HepG2 (cell line): ENCODE data around the gene ANKRD55. TPM values are rescaled to one million over a fixed set of nuclear protein-coding genes. Genes with fewer than 3 reads are reported as not detected.

Experiments used
- ATAC-seq: fragments of 200-7000 bp; cut with Tn5 transposase; 3 replicates; pipeline ENCODE4 v1.9.1; 2020; ENCODE audit warnings: mild to moderate bottlenecking, moderate library complexity
- BruUV-seq: library from RNA; stranded (reverse); fragments of 400-500 nt; replicated peaks from 2 replicates; lab custom pipeline; 2021; lab: Mats Ljungman, UMichigan
- CTCF ChIA-PET: fragments of 300-600 bp; formaldehyde crosslinking; extraction: SDS; loops from one replicate; lab custom pipeline; 2021; ENCODE audit warnings: low total read pairs, inconsistent platforms, low intra/inter-chr PET ratio; lab: Yijun Ruan, JAX
- POLR2A ChIA-PET: fragments of 350-600 bp; sonication (Branson Sonifier 250); formaldehyde crosslinking; loops from one replicate; lab custom pipeline; 2020; ENCODE audit warnings: antibody characterized with exemption, inconsistent platforms; lab: Yijun Ruan, JAX
- DNase-seq: peaks from one replicate; pipeline ENCODE4 v3.0.0-alpha.2; 2015; ENCODE audit warnings: low spot score
- FAIRE-seq: peaks from 3 replicates; lab custom pipeline; 2011; peaks lifted over from hg19 to GRCh38; lab: Jason Lieb, UNC
- H2AFZ ChIP-seq: one replicate; pipeline ENCODE4 v1.6.1; 2011; ENCODE audit warnings: low read length, inconsistent platforms
- H3K27ac ChIP-seq: fragments of 300-600 bp; 3 replicates; pipeline ENCODE4 v1.8.0; 2011; ENCODE audit warnings: mixed run types, mild to moderate bottlenecking, mixed read lengths, low read length, inconsistent platforms; ENCODE audit not compliant: insufficient read depth; ENCODE audit errors: extremely low read length
- H3K27me3 ChIP-seq, 2 experiments: fragments of 200-600 bp in 1 of 2; 2 replicates in 1 of 2; 3 replicates in 1 of 2; pipeline versions ENCODE4 v1.6.0 to v1.8.0; 2011; ENCODE audit warnings: low read length in 2 of 2, mild to moderate bottlenecking in 2 of 2, moderate library complexity in 2 of 2, inconsistent platforms in 1 of 2; ENCODE audit not compliant: insufficient read depth in 2 of 2, control insufficient read depth in 1 of 2
- H3K36me3 ChIP-seq, 2 experiments: fragments of 200-600 bp in 1 of 2; replicated peaks in 1 of 2; 2 replicates in 1 of 2; 3 replicates in 1 of 2; pipeline versions ENCODE4 v1.5.1 to v1.8.0; 2011; ENCODE audit warnings: low read length in 2 of 2, inconsistent platforms in 1 of 2; ENCODE audit not compliant: insufficient read depth in 2 of 2, control insufficient read depth in 1 of 2
- H3K4me1 ChIP-seq: 2 replicates; pipeline ENCODE4 v1.5.1; 2012; ENCODE audit warnings: low read length, inconsistent platforms; ENCODE audit not compliant: insufficient read depth
- H3K4me2 ChIP-seq: 2 replicates; pipeline ENCODE4 v1.6.0; 2011; ENCODE audit warnings: low read depth, low read length, inconsistent platforms
- H3K4me3 ChIP-seq, 3 experiments: fragments of 200-600 bp in 1 of 3; sonication (generic), shearing (Covaris generic) in 1 of 3; replicated peaks in 1 of 3; 2 replicates each; pipeline ENCODE4 v1.5.1; 2011 to 2016; ENCODE audit warnings: low read length in 3 of 3, inconsistent platforms in 2 of 3, low read depth in 2 of 3, mild to moderate bottlenecking in 2 of 3, control low read depth in 1 of 3, mixed read lengths in 1 of 3; ENCODE audit not compliant: insufficient read depth in 1 of 3
- H3K79me2 ChIP-seq: one replicate; pipeline ENCODE4 v1.6.1; 2011; ENCODE audit warnings: low read length, inconsistent platforms; ENCODE audit not compliant: insufficient read depth
- H3K9ac ChIP-seq: 2 replicates; pipeline ENCODE4 v1.6.0; 2011; ENCODE audit warnings: mild to moderate bottlenecking, low read depth, low read length, inconsistent platforms; ENCODE audit not compliant: insufficient read depth
- H3K9me3 ChIP-seq: 2 replicates; pipeline ENCODE4 v1.5.1; 2012; ENCODE audit warnings: mild to moderate bottlenecking, low read length
- H4K20me1 ChIP-seq: 2 replicates; pipeline ENCODE4 v1.6.0; 2011; ENCODE audit warnings: inconsistent platforms, mild to moderate bottlenecking, low read length, moderate library complexity; ENCODE audit not compliant: insufficient read depth
- ATF2 ChIP-seq: sonication (generic); formaldehyde crosslinking; IDR thresholded peaks from 2 replicates; pipeline ENCODE4 v1.4.0; 2020; ENCODE audit warnings: missing genetic modification reagents
- BRCA1 ChIP-seq: sonication (generic); formaldehyde crosslinking; IDR thresholded peaks from 2 replicates; pipeline ENCODE4 v1.4.0; 2020; ENCODE audit warnings: missing genetic modification reagents
- CCDC6 ChIP-seq: sonication (generic); formaldehyde crosslinking; IDR thresholded peaks from 2 replicates; pipeline ENCODE4 v1.8.1; 2022; ENCODE audit warnings: mild to moderate bottlenecking, missing genetic modification reagents, moderate library complexity
- DR1 ChIP-seq: sonication (generic); formaldehyde crosslinking; IDR thresholded peaks from 2 replicates; pipeline ENCODE4 v1.8.0; 2021; ENCODE audit warnings: mild to moderate bottlenecking, missing genetic modification reagents, inconsistent platforms
- ETV5 ChIP-seq: IDR thresholded peaks from 2 replicates; pipeline ENCODE4 v1.6.1; 2018; ENCODE audit warnings: missing biosample characterization, missing genetic modification reagents, inconsistent platforms, borderline replicate concordance
- HOXD1 ChIP-seq: sonication (generic); formaldehyde crosslinking; IDR thresholded peaks from 2 replicates; pipeline ENCODE4 v1.5.0; 2020; ENCODE audit warnings: missing genetic modification reagents
- PHF8 ChIP-seq: sonication (generic); formaldehyde crosslinking; IDR thresholded peaks from 2 replicates; pipeline ENCODE4 v1.5.0; 2020; ENCODE audit warnings: missing genetic modification reagents
- RFXANK ChIP-seq: IDR thresholded peaks from 2 replicates; pipeline ENCODE4 v1.6.1; 2016
- SMAD9 ChIP-seq: sonication (generic); formaldehyde crosslinking; IDR thresholded peaks from 2 replicates; pipeline ENCODE4 v1.5.1; 2020; ENCODE audit warnings: mild to moderate bottlenecking, missing genetic modification reagents
- ZNF224 ChIP-seq: sonication (generic); formaldehyde crosslinking; IDR thresholded peaks from 2 replicates; pipeline ENCODE4 v1.5.0; 2020; ENCODE audit warnings: mild to moderate bottlenecking, missing genetic modification reagents
- ZNF687 ChIP-seq: sonication (generic); formaldehyde crosslinking; IDR thresholded peaks from 2 replicates; pipeline ENCODE4 v1.5.1; 2020; ENCODE audit warnings: mild to moderate bottlenecking, missing genetic modification reagents, moderate library complexity
- ZSCAN9 ChIP-seq: IDR thresholded peaks from 2 replicates; pipeline ENCODE4 v1.6.1; 2016; ENCODE audit warnings: borderline replicate concordance
- whole genome bisulfite sequencing: methylation state at CpG from one replicate; pipeline ENCODE4 v1.1.6; 2017; ENCODE audit warnings: low lambda C conversion rate; 5-methylcytosine and 5-hydroxymethylcytosine counted together
- in situ Hi-C: cut with HindIII; loops from 2 replicates; pipeline ENCODE4 v1.10.0; 2017; ENCODE audit warnings: low pct_unique_long_range_greater_than_20kb; ENCODE audit not compliant: extremely low pct_ligation_motif_present
- intact Hi-C: fragments of 100-400 bp; cut with micrococcal nuclease; formaldehyde crosslinking; loops from one replicate; pipeline ENCODE4 v1.10.0; 2022; ENCODE audit not compliant: unreplicated experiment
- polyA plus RNA-seq, 8 experiments: library from polyadenylated mRNA; depleted of rRNA in 3 of 8; stranded (reverse) in 7 of 8; unstranded in 1 of 8; fragments of >200 nt; fragmentation: Illumina TruSeq in 4 of 8; extraction: Trizol in 4 of 8; gene quantifications; 2 replicates each; pipeline versions ENCODE4 v1.2.1 to v1.2.3, GENCODE V29; 2011 to 2016; ENCODE audit warnings: low read depth in 4 of 8, missing spikeins in 1 of 8, mixed read lengths in 1 of 8; ENCODE audit not compliant: insufficient read depth in 1 of 8
- total RNA-seq, 5 experiments: library from RNA; depleted of rRNA; stranded (reverse); fragments of >200 nt; fragmentation: Illumina TruSeq; extraction: Trizol; gene quantifications; 2 replicates each; pipeline ENCODE4 v1.2.3, GENCODE V29; 2016; ENCODE audit warnings: low read depth in 1 of 5
- TF ChIP-seq, protein P1 (sequence below): sonication (generic); formaldehyde crosslinking; IDR thresholded peaks from 2 replicates; pipeline ENCODE4 v1.9.0; 2021; ENCODE audit warnings: missing genetic modification reagents, borderline replicate concordance
- TF ChIP-seq, protein P2 (sequence below): sonication (generic); formaldehyde crosslinking; IDR thresholded peaks from 2 replicates; pipeline ENCODE4 v1.5.1; 2020; ENCODE audit warnings: missing genetic modification reagents, mild to moderate bottlenecking, borderline replicate concordance

Gene ANKRD55
- total and polyA plus RNA-seq, 2 of the 13 experiments (the other 11 are each of a cell fraction or from before 2014, with no cell fraction given): 0.11 to 0.28 TPM

DNA sequence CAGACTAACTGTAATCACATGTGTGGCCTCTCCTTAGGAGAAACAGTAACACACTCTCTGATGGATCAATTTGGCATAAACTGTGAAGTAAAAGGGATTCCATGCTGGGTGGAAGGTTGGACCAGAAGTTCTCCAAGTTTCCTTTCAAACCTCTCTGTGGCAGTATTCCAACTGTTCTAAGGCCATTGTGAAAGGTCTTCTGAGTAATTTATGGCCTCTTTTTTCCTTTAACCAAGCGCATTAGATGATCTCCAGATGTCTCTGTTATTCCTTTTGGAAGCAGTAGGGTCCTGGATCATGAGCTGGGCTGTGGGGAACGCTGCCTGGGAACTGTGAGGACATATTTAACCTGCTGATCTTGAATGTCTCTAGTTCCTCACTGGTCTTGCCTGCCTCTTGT is 157.8 kb downstream of the ANKRD55 start:
- BruUV-seq: no TSS peak
- Histone ChIP-seq H3K4me2 (no peak overlapping the region), H3K27ac (no peak overlapping the region), H3K27me3 (no peaks in the 10 kb centered on the region), H2AFZ (peak overlapping the region; percentile 87), H3K4me1 (peaks cover 66% of the 10 kb centered on the region), H3K4me3 (no peak overlapping the region), H3K79me2 (no peaks in the 10 kb centered on the region), H4K20me1 (no peaks in the 10 kb centered on the region), H3K9ac (no peak overlapping the region), H3K9me3 (no peaks in the 10 kb centered on the region), H3K36me3 (no peaks in the 10 kb centered on the region)
- POLR2A ChIA-PET: no interaction called here
- WGBS: 100% methylated on average over 2 of the region's 2 CpGs
- intact Hi-C loops: no loop called here
- in situ Hi-C loops: no loop called here
- FAIRE-seq: no peak
- DNase-seq: no peak
- no peak for ATAC-seq
- CTCF ChIA-PET: no interaction called here
- no peak for TF ChIP-seq SMAD9 (CRISPR knock-in tag)
- no peak for TF ChIP-seq CCDC6 (CRISPR knock-in tag)
- no peak for TF ChIP-seq ZNF224 (CRISPR knock-in tag)
- no peak for TF ChIP-seq RFXANK
- no peak for TF ChIP-seq PHF8 (CRISPR knock-in tag)
- no peak for TF ChIP-seq BRCA1 (CRISPR knock-in tag)
- TF ChIP-seq, protein P1, sequence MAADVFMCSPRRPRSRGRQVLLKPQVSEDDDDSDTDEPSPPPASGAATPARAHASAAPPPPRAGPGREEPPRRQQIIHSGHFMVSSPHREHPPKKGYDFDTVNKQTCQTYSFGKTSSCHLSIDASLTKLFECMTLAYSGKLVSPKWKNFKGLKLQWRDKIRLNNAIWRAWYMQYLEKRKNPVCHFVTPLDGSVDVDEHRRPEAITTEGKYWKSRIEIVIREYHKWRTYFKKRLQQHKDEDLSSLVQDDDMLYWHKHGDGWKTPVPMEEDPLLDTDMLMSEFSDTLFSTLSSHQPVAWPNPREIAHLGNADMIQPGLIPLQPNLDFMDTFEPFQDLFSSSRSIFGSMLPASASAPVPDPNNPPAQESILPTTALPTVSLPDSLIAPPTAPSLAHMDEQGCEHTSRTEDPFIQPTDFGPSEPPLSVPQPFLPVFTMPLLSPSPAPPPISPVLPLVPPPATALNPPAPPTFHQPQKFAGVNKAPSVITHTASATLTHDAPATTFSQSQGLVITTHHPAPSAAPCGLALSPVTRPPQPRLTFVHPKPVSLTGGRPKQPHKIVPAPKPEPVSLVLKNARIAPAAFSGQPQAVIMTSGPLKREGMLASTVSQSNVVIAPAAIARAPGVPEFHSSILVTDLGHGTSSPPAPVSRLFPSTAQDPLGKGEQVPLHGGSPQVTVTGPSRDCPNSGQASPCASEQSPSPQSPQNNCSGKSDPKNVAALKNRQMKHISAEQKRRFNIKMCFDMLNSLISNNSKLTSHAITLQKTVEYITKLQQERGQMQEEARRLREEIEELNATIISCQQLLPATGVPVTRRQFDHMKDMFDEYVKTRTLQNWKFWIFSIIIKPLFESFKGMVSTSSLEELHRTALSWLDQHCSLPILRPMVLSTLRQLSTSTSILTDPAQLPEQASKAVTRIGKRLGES (CRISPR knock-in tag): no peak
- no peak for TF ChIP-seq ZNF687
- TF ChIP-seq DR1: no peak
- no peak for TF ChIP-seq ETV5
- no peak for TF ChIP-seq HOXD1 (CRISPR knock-in tag)
- no peak for TF ChIP-seq ZSCAN9 (CRISPR knock-in tag)
- TF ChIP-seq ATF2 (CRISPR knock-in tag): no peak
- TF ChIP-seq, protein P2, sequence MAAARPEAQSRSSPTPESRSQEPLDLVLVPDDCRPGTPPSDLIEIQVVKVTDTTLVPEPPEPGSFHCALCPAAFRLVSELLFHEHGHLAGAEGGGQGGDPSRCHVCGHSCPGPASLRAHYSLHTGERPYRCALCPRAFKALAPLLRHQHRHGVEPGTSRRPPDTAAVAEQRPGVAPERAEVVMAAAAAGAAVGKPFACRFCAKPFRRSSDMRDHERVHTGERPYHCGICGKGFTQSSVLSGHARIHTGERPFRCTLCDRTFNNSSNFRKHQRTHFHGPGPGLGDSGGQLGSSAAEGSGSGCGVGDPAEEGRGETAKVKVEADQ: no peak
